ENCODE results near the gene ZNF212.

Gene ZNF212

DNA sequence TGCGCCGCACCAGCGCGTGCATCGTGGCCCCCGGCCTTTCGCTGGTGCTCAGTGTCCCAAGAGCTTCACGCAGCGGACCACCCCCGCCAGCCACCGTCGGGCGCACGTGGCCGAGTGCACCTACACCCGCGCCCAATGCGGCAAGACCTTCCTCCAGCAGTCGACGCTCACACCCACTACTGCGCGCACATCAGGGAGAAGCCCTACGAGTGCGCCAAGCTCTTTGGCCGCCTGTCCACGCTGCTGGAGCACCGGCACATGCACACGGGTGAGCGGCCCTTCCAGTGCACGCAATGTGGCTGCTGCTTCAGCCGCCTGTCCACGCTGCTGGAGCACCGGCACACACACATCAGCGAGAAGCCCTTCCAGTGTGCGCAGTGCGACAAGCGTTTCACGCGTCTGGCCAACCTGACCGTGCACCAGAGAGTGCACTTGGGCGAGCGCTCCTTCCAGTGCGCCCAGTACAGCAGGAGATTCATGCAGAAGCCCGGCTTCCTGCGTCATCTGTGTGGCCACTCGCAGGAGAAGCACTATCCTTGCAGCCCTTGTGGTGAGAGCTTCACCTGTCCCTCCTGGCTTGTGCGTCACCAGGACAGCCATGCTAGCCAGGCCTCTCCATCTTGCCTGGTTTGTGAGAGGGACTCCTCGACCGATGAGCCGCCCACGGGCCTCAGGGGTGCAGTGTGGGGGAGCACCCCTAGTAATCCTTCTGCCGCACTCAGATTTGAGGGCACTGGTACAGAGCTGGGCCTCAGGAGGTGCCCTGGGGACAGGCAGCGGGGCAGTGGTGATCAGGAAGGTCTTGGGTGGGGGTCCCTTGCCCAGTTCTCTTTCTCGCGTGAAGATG is 55.4 kb downstream of the ZNF212 start (continued):
- TF ChIP-seq, protein P1, sequence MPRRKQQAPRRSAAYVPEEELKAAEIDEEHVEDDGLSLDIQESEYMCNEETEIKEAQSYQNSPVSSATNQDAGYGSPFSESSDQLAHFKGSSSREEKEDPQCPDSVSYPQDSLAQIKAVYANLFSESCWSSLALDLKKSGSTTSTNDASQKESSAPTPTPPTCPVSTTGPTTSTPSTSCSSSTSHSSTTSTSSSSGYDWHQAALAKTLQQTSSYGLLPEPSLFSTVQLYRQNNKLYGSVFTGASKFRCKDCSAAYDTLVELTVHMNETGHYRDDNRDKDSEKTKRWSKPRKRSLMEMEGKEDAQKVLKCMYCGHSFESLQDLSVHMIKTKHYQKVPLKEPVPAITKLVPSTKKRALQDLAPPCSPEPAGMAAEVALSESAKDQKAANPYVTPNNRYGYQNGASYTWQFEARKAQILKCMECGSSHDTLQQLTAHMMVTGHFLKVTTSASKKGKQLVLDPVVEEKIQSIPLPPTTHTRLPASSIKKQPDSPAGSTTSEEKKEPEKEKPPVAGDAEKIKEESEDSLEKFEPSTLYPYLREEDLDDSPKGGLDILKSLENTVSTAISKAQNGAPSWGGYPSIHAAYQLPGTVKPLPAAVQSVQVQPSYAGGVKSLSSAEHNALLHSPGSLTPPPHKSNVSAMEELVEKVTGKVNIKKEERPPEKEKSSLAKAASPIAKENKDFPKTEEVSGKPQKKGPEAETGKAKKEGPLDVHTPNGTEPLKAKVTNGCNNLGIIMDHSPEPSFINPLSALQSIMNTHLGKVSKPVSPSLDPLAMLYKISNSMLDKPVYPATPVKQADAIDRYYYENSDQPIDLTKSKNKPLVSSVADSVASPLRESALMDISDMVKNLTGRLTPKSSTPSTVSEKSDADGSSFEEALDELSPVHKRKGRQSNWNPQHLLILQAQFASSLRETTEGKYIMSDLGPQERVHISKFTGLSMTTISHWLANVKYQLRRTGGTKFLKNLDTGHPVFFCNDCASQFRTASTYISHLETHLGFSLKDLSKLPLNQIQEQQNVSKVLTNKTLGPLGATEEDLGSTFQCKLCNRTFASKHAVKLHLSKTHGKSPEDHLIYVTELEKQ (tag by site-specific recombination; IDR thresholded peaks at IDR 0.05; ENCODE audit: borderline replicate concordance): no peak
- TF ChIP-seq ZNF366 (tag by site-specific recombination; conservative IDR thresholded peaks at IDR 0.05) (no peak), SCRT2 (tag by site-specific recombination; IDR thresholded peaks at IDR 0.05) (no peak)

DNA sequence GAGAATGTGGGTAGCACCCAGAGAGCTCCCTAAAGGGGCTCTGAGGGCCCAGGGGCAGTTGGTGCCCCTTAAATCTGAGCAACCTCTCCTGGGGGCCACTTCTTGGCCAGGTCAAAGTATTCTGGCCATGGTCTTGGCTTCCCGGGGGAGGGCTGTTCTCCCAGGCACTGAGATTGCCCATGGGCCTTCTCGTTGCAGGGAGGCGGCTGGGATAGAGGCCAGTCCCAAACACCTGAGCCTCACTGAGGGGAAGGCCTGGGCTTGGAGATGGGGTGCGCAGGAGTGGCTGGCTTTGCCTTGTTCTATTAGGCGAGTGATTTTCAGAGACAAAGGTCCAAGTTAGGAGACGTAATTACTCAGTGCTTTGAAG is 56.0 kb downstream of the ZNF212 start:
- TF ChIP-seq ZNF354C (tag by site-specific recombination; IDR thresholded peaks at IDR 0.05; ENCODE audit: borderline replicate concordance, low read depth): no peak
- TF ChIP-seq, protein P2, sequence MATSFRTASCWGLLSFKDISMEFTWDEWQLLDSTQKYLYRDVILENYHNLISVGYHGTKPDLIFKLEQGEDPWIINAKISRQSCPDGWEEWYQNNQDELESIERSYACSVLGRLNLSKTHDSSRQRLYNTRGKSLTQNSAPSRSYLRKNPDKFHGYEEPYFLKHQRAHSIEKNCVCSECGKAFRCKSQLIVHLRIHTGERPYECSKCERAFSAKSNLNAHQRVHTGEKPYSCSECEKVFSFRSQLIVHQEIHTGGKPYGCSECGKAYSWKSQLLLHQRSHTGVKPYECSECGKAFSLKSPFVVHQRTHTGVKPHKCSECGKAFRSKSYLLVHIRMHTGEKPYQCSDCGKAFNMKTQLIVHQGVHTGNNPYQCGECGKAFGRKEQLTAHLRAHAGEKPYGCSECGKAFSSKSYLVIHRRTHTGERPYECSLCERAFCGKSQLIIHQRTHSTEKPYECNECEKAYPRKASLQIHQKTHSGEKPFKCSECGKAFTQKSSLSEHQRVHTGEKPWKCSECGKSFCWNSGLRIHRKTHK (tag by site-specific recombination; IDR thresholded peaks at IDR 0.05): no peak
- no peak for TF ChIP-seq ZIC2 (tag by site-specific recombination; IDR thresholded peaks at IDR 0.05)
- TF ChIP-seq ZFP37 (tag by site-specific recombination; IDR thresholded peaks at IDR 0.05): no peak
- TF ChIP-seq, protein P1 (tag by site-specific recombination; IDR thresholded peaks at IDR 0.05; ENCODE audit: borderline replicate concordance): no peak
- TF ChIP-seq, protein P3, sequence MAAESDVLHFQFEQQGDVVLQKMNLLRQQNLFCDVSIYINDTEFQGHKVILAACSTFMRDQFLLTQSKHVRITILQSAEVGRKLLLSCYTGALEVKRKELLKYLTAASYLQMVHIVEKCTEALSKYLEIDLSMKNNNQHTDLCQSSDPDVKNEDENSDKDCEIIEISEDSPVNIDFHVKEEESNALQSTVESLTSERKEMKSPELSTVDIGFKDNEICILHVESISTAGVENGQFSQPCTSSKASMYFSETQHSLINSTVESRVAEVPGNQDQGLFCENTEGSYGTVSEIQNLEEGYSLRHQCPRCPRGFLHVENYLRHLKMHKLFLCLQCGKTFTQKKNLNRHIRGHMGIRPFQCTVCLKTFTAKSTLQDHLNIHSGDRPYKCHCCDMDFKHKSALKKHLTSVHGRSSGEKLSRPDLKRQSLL (tag by site-specific recombination; IDR thresholded peaks at IDR 0.05): no peak
- no peak for TF ChIP-seq SETDB1 (IDR thresholded peaks at IDR 0.05; ENCODE audit: insufficient read length, low read length)
- no peak for TF ChIP-seq ZXDB (tag by site-specific recombination; IDR thresholded peaks at IDR 0.05)
- no peak for TF ChIP-seq ZNF660 (tag by site-specific recombination; IDR thresholded peaks at IDR 0.05)
- TF ChIP-seq ZEB2 (tag by site-specific recombination; IDR thresholded peaks at IDR 0.05): no peak
- TF ChIP-seq ZNF530 (tag by site-specific recombination; IDR thresholded peaks at IDR 0.05; ENCODE audit: low read depth): no peak
- no peak for TF ChIP-seq GLIS2 (tag by site-specific recombination; IDR thresholded peaks at IDR 0.05)
- TF ChIP-seq, protein P4, sequence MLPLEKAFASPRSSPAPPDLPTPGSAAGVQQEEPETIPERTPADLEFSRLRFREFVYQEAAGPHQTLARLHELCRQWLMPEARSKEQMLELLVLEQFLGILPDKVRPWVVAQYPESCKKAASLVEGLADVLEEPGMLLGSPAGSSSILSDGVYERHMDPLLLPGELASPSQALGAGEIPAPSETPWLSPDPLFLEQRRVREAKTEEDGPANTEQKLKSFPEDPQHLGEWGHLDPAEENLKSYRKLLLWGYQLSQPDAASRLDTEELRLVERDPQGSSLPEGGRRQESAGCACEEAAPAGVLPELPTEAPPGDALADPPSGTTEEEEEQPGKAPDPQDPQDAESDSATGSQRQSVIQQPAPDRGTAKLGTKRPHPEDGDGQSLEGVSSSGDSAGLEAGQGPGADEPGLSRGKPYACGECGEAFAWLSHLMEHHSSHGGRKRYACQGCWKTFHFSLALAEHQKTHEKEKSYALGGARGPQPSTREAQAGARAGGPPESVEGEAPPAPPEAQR (tag by site-specific recombination; IDR thresholded peaks at IDR 0.05): no peak
- no peak for TF ChIP-seq ZSCAN23 (tag by site-specific recombination; IDR thresholded peaks at IDR 0.05)
- TF ChIP-seq ZNF624 (tag by site-specific recombination; IDR thresholded peaks at IDR 0.05): no peak
- no peak for TF ChIP-seq ZBTB8A (tag by site-specific recombination; IDR thresholded peaks at IDR 0.05)
- H3K27ac ChIP-seq (ENCODE audit: extremely low read depth, low read depth, low read length): no peak overlapping the region
- ChIA-PET POLR2A (no interaction called here), CTCF (no interaction called here)
- H3K4me1 ChIP-seq (ENCODE audit: control insufficient read depth, insufficient read depth, low read length): no peaks in the 10 kb centered on the region
- H3K9me3 ChIP-seq (ENCODE audit: control insufficient read depth, insufficient read depth, low read depth, low read length): no peaks in the 10 kb centered on the region
- H3K36me3 ChIP-seq (ENCODE audit: control insufficient read depth in 2 of 2, insufficient read depth in 1 of 2, low read length in 2 of 2): peaks cover 0 to 24% of the 10 kb centered on the region in 2 experiments; a peak in 1 of 3 replicates
- H3K4me3 ChIP-seq (ENCODE audit: low read depth, low read length): no peak overlapping the region

Data from HEK293 (cell line).